Brain microvascular endothelial cell (primary cell): ENCODE results near the gene RMDN3.

Experiments used
- DNase-seq: peaks from one replicate; pipeline ENCODE4 v3.0.0-alpha.2; 2020
- H3K27ac ChIP-seq: fragments of 250-450 bp; sonication (Bioruptor Pico); 2 replicates; pipeline ENCODE4 v1.5.1; 2020; ENCODE audit warnings: mild to moderate bottlenecking, moderate library complexity
- H3K27me3 ChIP-seq: fragments of 250-450 bp; sonication (Bioruptor Pico); replicated peaks from 2 replicates; pipeline ENCODE4 v1.5.1; 2020; ENCODE audit warnings: mild to moderate bottlenecking
- H3K36me3 ChIP-seq: fragments of 250-450 bp; sonication (Bioruptor Pico); replicated peaks from 2 replicates; pipeline ENCODE4 v1.5.1; 2020; ENCODE audit warnings: mild to moderate bottlenecking
- H3K4me3 ChIP-seq: 2 replicates; pipeline ENCODE4 v1.5.1; 2011; ENCODE audit warnings: low read depth, mild to moderate bottlenecking, control low read depth, low read length, moderate library complexity
- CTCF ChIP-seq: IDR thresholded peaks from 2 replicates; pipeline ENCODE4 v1.5.1; 2011; ENCODE audit warnings: low read depth, mild to moderate bottlenecking, moderate library complexity, low read length, control low read depth, inconsistent platforms; ENCODE audit errors: missing control alignments
- in situ Hi-C: cut with HindIII; loops from 2 replicates; pipeline ENCODE4 v1.10.0; 2017; ENCODE audit warnings: low sequenced_read_pairs, low pct_ligation_motif_present

RMDN3 gene

GRCh38 chr15:40770147-40770721 is 15.2 kb upstream of the RMDN3 start:
- Histone ChIP-seq H3K27ac (no peak overlapping the region), H3K4me3 (no peak overlapping the region), H3K27me3 (no peaks in the 10 kb centered on the region), H3K36me3 (peaks cover 18% of the 10 kb centered on the region)
- TF ChIP-seq CTCF, result no peak
- in situ Hi-C loops, result no loop called here
- no peak for DNase-seq

- H3K27me3 ChIP-seq, result no peaks in the 10 kb centered on the region
- in situ Hi-C loops, result no loop called here
- TF ChIP-seq CTCF, result no peak
- H3K27ac ChIP-seq, result no peak within 1 kb of the TSS
- peaks cover 13% of the 10 kb centered on the region for H3K36me3 ChIP-seq
- H3K4me3 ChIP-seq, result no peak within 1 kb of the TSS
- DNase-seq, result no peak
Observed at GRCh38 chr15:40769274-40770146, 14.5 kb upstream of the RMDN3 start, which contains the start of gene C15orf62. C15orf62 (plus strand) TSS chr15:40769980; CDS start chr15:40770496, 516 bp downstream.

- Histone ChIP-seq H3K4me3 (no peak overlapping the region), H3K27ac (no peak overlapping the region), H3K27me3 (no peaks in the 10 kb centered on the region), H3K36me3 (peaks cover 8% of the 10 kb centered on the region)
- no peak for DNase-seq
- in situ Hi-C loops, result no loop called here
- no peak for TF ChIP-seq CTCF
Observed at GRCh38 chr15:40768521-40769273, 13.6 kb upstream of the RMDN3 start.

GRCh38 chr15:40767838-40768500 is 12.9 kb upstream of the RMDN3 start:
- Histone ChIP-seq H3K27ac (no peak overlapping the region), H3K36me3 (peaks cover 1% of the 10 kb centered on the region), H3K27me3 (no peaks in the 10 kb centered on the region), H3K4me3 (no peak overlapping the region)
- TF ChIP-seq CTCF, result no peak
- in situ Hi-C loops, result no loop called here
- no peak for DNase-seq

- no peak for TF ChIP-seq CTCF
- H3K27me3 ChIP-seq, result no peaks in the 10 kb centered on the region
- peak; percentile 60 for DNase-seq
- no peaks in the 10 kb centered on the region for H3K36me3 ChIP-seq
- in situ Hi-C loops, result no loop called here
- H3K4me3 ChIP-seq, result no peak overlapping the region
- no peak overlapping the region for H3K27ac ChIP-seq
Observed at GRCh38 chr15:40766906-40767837, 12.1 kb upstream of the RMDN3 start.
